ENCODE data around the gene B4GALNT4.
"Not testable (repeated sequence)": the region's sequence is repeated elsewhere in the genome, so short reads cannot be mapped to it uniquely, and the experiment has no call there.

B4GALNT4 gene

DNA sequence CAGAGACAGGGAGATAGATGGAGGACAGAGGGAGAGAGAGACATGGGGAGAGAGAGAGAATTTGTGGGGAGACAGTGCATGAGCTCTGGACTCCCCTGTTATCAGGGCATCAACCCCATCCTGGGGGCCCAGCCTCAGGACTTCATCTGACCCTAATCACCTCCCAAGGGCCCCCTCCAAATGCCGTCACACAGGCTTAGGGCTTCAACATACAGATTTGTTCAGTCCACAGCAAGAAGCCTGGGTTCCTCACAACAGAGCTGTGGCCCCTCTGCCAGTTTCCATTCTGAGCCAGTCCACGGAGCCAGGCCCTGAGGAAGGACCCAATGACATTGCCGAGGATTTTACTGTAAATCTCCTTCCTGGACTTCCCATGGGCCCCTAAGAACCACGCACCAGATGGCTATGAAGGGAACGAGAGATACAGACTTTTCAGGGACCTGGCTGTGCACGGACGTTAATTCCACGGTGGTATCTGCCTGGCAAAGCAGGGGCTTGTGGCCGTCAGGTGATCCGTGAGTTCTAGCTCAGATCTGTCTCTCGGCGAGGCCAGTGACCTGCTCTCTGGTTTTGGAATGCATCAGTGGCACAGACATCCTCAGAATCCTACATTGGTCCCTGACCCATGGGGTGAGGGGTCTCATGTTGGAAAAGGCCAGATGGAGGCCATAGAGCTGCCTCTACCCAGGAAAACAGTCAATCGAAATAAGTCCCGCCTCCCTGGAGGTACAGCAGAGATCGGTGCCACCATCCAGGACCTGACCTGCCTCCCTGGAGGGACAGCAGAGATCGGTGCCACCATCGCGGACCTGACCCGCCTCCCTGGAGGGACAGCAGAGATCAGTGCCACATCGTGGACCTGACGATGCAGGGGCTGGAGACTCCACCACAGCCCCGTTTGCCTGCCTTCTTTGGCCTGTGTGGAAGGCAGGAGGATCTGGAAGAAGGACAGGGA lies 8.7 kb upstream of the B4GALNT4 start:
- DNase-seq = no peak

DNA sequence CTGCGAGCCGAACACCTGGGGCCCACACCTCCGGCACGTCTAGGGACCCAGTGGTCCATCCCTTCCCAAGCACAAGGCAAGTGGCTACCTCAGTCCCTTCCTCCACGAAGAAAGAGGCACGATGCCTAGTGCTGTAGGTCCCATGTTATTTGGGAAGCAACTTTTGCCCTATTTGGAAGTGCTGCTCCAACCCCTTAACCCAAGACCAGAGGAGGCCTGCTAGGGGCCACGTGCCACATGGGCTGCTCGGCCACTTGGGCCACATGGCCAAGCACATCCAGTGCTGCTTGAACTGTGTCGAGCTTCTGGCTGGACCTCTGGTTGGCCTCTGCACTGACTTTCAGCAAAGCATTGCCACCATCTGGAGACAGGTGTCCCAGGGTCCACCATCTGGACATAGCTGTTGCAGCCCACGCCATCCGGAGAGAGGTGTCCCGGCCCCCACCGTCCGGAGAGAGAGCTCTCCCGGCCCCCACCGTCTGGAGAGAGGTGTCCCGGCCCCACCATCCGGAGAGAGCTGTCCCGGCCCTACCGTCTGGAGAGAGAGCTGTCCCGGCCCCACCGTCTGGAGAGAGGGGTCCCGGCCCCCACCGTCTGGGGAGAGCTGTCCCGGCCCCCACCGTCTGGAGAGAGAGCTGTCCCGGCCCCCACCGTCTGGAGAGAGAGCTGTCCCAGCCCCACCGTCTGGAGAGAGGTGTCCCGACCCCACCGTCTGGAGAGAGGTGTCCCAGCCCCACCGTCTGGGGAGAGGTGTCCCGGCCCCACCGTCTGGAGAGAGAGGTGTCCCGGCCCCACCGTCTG lies 6.5 kb upstream of the B4GALNT4 start:
- DNase-seq = no peak

DNA sequence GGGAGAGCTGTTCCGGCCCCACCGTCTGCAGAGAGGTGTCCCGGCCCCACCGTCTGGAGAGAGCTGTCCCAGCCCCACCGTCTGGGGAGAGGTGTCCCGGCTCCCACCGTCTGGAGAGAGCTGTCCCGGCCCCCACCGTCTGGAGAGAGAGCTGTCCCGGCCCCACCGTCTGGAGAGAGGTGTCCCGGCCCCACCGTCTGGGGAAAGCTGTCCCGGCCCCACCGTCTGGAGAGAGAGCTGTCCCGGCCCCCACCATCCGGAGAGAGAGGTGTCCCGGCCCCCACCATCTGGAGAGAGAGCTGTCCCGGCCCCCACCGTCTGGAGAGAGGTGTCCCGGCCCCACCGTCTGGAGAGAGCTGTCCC lies 5.9 kb upstream of the B4GALNT4 start:
- DNase-seq = not testable (repeated sequence)

DNA sequence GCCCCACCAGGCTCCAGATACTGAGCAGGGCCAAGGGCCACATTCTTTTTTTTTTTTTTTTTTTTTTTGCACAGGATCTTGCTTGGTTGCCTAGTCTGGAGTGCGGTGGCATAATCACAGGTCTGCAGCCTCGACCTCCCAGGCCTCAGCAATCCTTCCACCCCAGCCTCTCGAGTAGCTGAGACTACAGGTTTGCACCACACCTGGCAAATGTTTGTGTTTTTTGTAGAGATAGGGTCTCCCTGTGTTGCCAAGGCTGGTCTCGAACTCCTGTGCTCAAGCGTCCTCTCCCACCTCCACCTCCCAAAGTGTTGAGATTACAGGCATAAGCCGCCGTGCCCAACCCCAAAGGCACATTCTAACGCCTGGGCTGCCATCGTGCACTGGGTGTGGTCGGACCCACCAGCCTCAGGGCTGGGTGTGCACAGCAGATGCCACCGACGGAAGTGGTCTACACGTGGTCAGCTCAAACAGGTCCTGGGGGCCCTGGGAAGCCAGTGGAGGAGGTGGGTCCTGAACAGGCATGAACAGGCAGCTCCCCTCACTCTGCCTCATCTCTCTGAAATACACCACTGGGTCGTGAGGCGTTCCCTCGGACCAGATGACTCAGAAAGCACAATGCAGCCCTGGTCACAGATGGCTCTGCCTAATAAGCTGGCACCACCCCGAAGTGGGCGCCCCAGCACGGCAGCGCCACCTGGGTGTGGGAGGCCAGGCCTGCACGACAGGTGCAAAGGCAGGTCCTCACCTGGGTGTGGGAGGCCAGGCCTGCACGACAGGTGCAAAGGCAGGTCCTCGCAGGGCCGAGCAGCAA lies 5.1 kb upstream of the B4GALNT4 start:
- peak; percentile 67 for DNase-seq

DNA sequence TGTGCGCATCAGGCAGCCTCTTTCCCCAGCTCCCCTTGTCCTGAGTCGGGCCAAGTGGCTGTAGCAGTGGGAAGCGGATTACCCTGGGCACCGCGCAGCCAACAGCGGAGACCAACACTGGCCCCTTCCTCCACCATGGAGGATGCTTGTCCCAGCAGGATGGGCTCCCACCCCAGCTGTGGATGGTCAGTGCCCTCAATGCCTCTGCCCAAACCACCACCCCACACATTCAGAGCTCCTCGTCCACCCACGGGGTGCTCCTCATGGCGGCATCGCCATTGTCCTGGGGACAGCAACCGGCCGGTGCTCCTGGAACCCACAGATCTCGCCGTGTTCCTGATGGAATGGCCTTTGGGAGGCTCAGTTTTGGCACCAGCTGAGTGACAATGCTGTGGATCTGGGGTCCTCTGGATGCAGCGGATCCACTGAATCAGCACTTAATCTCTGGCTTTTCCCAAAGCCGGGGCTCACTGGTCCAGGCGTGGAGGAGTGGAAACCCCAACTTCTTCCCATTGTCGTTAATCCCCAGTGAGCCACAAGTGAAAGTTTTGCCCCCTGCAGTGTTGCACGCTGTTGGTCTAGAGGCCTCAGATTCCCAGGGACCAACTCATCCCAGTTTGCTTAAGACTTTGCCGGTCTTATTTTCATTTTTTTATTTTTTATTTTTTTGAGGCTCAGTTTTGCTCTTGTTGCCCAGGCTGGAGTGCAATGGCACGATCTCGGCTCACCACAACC lies 4.1 kb upstream of the B4GALNT4 start:
- no peak for DNase-seq

DNA sequence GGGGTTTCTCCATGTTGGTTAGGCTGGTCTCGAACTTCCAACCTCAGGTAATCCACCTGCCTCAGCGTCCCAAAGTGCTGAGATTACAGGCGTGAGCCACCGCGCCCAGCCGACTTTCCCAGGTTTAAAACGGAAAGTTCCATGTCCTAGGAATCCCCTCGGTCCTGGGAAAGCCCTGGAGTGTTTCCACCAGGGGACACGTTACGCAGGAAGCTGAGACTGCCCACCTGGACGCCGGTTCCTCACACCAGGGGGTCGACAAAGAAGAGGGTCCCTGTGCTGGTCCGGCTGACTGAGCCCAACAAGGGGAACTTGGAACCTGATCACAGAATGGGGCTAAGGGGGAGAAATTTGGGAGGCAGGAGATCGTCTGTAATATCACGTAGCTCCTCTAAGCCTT lies 3.5 kb upstream of the B4GALNT4 start:
- DNase-seq = no peak

GRCh38 chr11:367956-368413 lies 1.3 kb upstream of the B4GALNT4 start:
- DNase-seq = no peak

- DNase-seq = no peak
These were observed 624 bp upstream of the B4GALNT4 start for GRCh38 chr11:368414-369335.

DNA sequence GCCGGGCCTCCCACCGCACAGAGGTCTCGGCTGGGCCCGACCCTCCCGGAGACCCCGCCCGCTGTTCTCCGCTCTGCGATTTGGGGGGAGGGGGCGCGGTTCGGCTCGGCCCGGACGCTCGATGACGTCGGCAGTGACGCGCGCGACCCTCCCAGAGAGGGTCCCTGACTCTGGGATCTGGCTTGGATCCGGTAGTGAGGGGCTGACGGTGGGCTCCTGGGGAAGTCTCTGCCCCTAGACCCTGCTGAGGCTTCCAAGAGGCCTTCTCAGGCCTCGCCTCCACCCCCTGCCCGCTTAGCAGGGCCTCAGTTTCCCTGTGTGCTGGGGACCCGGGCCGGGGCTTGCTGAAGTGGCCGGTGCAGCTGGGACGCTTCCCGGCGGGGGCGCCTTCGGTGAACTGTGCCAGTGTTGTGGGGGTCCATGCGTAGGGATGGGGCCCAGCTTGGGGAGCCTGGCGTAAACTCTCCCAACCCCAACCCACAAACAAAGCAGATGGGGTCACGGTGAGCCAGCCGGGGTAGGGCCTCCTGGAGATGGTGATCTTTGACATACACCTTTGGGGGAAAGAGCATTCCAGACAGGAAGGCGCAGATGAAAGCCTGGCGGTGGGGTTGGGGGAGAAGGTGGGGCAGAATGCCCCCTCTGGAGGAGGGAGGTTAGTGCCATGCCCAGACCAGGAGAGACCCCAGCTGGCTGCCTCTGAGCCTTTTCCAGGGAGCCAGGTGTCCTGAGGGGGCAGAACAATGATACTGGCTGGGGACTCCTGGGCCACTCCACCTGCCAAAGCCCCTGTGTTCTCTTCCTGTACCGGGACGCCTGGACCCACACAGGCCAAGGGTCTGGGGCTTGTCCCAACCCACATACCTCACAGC lies 1.0 kb downstream of the B4GALNT4 start:
- DNase-seq = no peak

DNA sequence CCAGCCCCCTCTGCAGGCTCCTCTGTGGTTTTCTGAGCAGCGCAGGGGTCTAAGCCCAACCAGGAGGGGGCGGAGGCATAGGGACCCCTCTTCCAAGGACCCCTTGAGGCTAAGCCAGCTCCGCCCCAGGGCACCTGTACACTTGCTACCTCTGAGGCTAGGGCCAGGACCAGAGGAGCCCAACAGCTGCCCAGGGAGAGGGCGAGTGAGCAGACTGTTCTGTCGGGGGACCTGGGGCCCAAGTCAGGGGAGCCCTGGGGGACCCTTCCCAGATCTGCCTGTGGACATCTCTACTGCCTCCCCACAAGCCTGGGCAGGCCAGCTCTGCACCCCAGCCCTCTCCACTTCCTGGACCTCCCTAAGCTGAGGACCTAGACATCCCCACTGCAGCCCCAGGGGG lies 1.8 kb downstream of the B4GALNT4 start:
- no peak for DNase-seq

DNA sequence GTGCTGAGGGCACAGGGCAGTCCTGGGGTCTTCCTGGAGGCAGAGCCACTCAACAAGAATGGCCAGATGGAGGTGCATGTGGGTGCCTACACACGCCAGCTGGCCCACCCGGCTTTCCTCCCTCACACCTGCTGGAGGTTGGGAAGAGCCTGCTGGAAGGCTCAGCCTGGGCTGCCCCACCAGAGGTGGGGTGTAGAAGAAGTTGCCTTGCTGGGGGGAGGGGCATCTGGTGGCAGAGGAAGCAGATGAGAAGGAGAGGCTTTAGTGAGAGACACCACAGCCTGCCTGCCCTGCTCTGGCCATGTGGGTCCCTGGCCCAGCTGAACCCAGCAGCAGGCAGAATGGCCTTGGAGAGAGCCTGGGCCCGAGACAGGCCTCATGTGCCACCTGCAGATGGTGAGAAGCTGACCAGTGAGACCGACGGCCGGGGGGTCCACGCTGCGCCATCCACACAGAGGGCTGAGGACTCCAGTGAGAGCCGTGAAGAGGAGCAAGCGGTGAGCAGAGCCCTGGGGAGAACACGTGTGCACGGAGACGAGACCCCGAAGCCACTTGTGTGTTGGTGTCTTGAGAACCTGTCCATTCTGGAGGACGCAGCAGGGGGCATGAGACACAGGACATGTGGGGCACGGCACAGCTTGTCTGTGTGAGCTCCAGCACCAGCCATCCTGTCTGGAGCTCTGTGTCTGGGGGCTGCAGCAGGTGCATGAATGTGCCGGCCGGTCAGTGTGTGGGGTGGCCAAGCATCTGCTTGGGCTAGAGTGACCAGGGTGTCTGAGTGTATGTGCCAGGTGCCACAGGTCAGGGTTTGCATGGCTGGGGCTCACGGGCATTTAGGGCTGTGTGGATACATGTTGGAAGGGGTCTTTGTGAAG lies 2.7 kb downstream of the B4GALNT4 start:
- DNase-seq = no peak

DNA sequence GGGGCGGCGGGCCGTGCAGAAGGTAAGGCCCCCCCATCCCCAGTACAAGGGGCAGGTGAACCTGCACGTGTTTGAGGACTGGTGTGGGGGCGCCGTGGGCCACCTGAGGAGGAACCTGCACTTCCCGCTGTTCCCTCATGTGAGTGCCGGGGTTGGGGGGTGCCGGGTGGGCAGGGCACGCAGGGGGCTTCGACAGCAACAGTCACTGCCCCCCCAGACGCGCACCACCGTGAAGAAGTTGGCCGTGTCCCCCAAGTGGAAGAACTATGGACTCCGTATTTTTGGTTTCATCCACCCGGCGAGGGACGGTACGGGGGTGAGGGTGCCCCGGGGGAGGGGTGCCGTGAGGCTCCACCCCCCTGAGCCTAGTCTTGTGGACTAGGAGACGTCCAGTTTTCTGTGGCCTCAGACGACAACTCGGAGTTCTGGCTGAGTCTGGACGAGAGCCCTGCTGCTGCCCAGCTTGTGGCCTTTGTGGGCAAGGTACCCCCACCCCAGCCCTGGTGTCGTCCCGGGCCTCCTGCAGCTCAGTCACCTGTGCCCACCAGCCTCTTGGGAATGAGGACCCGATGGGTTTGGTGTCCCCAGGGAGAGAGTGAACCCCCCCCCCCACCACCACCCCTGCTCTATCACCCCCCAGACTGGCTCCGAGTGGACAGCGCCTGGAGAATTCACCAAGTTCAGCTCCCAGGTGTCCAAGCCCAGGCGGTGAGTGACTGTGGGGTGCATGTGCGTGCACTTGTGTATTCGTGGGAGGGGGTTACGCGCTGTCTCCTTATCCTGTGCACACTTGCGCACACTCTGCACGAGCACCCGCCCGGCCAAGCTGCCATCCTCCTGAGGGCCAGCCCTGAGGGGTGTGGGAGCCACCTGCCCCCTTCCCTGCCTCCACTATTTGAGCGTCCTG lies 3.8 kb downstream of the B4GALNT4 start:
- DNase-seq = no peak

GRCh38 chr11:373716-374551 lies 4.6 kb downstream of the B4GALNT4 start:
- no peak for DNase-seq

- no peak for DNase-seq
These were observed 6.0 kb downstream of the B4GALNT4 start for GRCh38 chr11:375065-376025.

DNA sequence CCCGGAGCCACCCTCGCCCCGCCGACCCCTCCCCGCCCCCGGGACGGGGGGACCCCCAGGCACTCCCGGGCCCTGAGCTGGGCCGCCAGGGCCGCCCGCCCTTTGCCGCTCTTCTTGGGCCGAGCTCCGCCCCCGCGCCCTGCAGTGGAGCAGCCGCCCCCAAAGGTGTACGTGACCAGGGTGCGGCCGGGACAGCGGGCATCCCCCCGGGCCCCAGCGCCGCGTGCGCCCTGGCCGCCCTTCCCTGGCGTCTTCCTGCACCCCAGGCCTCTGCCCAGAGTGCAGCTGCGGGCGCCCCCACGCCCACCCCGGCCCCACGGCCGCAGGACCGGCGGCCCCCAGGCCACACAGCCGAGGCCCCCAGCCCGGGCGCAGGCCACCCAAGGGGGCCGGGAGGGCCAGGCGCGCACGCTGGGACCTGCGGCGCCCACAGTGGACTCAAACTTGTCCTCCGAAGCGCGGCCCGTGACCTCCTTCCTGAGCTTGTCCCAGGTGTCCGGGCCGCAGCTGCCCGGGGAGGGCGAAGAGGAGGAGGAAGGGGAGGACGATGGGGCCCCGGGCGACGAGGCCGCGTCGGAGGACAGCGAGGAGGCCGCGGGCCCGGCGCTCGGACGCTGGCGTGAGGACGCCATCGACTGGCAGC lies 7.4 kb downstream of the B4GALNT4 start:
- no peak for DNase-seq

All from activated CD4-positive, alpha-beta T cell treated with anti-CD3 and anti-CD28 coated beads, Interleukin-10, Interleukin-2, amounts not matched to agents 100 ng/mL and 50 ng/mL, durations not matched to agents 16 hours and 8 hours (primary cell).